HepG2 (cell line): ENCODE data around the gene NDUFAF5. TPM values are rescaled to one million over a fixed set of nuclear protein-coding genes. Genes with fewer than 3 reads are reported as not detected.

ENCODE experiments used
- ATAC-seq: fragments of 200-7000 bp; cut with Tn5 transposase; 3 replicates; pipeline ENCODE4 v1.9.1; 2020; ENCODE audit warnings: mild to moderate bottlenecking, moderate library complexity
- BruUV-seq: library from RNA; stranded (reverse); fragments of 400-500 nt; replicated peaks from 2 replicates; lab custom pipeline; 2021; lab: Mats Ljungman, UMichigan
- CTCF ChIA-PET: fragments of 300-600 bp; formaldehyde crosslinking; extraction: SDS; loops from one replicate; lab custom pipeline; 2021; ENCODE audit warnings: low total read pairs, inconsistent platforms, low intra/inter-chr PET ratio; lab: Yijun Ruan, JAX
- POLR2A ChIA-PET: fragments of 350-600 bp; sonication (Branson Sonifier 250); formaldehyde crosslinking; loops from one replicate; lab custom pipeline; 2020; ENCODE audit warnings: antibody characterized with exemption, inconsistent platforms; lab: Yijun Ruan, JAX
- DNase-seq: peaks from one replicate; pipeline ENCODE4 v3.0.0-alpha.2; 2015; ENCODE audit warnings: low spot score
- FAIRE-seq: peaks from 3 replicates; lab custom pipeline; 2011; peaks lifted over from hg19 to GRCh38; lab: Jason Lieb, UNC
- H2AFZ ChIP-seq: one replicate; pipeline ENCODE4 v1.6.1; 2011; ENCODE audit warnings: low read length, inconsistent platforms
- H3K27ac ChIP-seq: fragments of 300-600 bp; 3 replicates; pipeline ENCODE4 v1.8.0; 2011; ENCODE audit warnings: mixed run types, mild to moderate bottlenecking, mixed read lengths, low read length, inconsistent platforms; ENCODE audit not compliant: insufficient read depth; ENCODE audit errors: extremely low read length
- H3K27me3 ChIP-seq, 2 experiments: fragments of 200-600 bp in 1 of 2; 2 replicates in 1 of 2; 3 replicates in 1 of 2; pipeline versions ENCODE4 v1.6.0 to v1.8.0; 2011; ENCODE audit warnings: low read length in 2 of 2, mild to moderate bottlenecking in 2 of 2, moderate library complexity in 2 of 2, inconsistent platforms in 1 of 2; ENCODE audit not compliant: insufficient read depth in 2 of 2, control insufficient read depth in 1 of 2
- H3K36me3 ChIP-seq, 2 experiments: fragments of 200-600 bp in 1 of 2; replicated peaks in 1 of 2; 2 replicates in 1 of 2; 3 replicates in 1 of 2; pipeline versions ENCODE4 v1.5.1 to v1.8.0; 2011; ENCODE audit warnings: low read length in 2 of 2, inconsistent platforms in 1 of 2; ENCODE audit not compliant: insufficient read depth in 2 of 2, control insufficient read depth in 1 of 2
- H3K4me1 ChIP-seq: 2 replicates; pipeline ENCODE4 v1.5.1; 2012; ENCODE audit warnings: low read length, inconsistent platforms; ENCODE audit not compliant: insufficient read depth
- H3K4me2 ChIP-seq: 2 replicates; pipeline ENCODE4 v1.6.0; 2011; ENCODE audit warnings: low read depth, low read length, inconsistent platforms
- H3K4me3 ChIP-seq, 3 experiments: fragments of 200-600 bp in 1 of 3; sonication (generic), shearing (Covaris generic) in 1 of 3; replicated peaks in 1 of 3; 2 replicates each; pipeline ENCODE4 v1.5.1; 2011 to 2016; ENCODE audit warnings: low read length in 3 of 3, inconsistent platforms in 2 of 3, low read depth in 2 of 3, mild to moderate bottlenecking in 2 of 3, control low read depth in 1 of 3, mixed read lengths in 1 of 3; ENCODE audit not compliant: insufficient read depth in 1 of 3
- H3K79me2 ChIP-seq: one replicate; pipeline ENCODE4 v1.6.1; 2011; ENCODE audit warnings: low read length, inconsistent platforms; ENCODE audit not compliant: insufficient read depth
- H3K9ac ChIP-seq: 2 replicates; pipeline ENCODE4 v1.6.0; 2011; ENCODE audit warnings: mild to moderate bottlenecking, low read depth, low read length, inconsistent platforms; ENCODE audit not compliant: insufficient read depth
- H3K9me3 ChIP-seq: 2 replicates; pipeline ENCODE4 v1.5.1; 2012; ENCODE audit warnings: mild to moderate bottlenecking, low read length
- H4K20me1 ChIP-seq: 2 replicates; pipeline ENCODE4 v1.6.0; 2011; ENCODE audit warnings: inconsistent platforms, mild to moderate bottlenecking, low read length, moderate library complexity; ENCODE audit not compliant: insufficient read depth
- CHD2 ChIP-seq: IDR thresholded peaks from 2 replicates; pipeline ENCODE4 v1.6.1; 2011; ENCODE audit warnings: low read depth, low read length, improper control_type of control experiment
- HOXA9 ChIP-seq: sonication (generic); formaldehyde crosslinking; IDR thresholded peaks from 2 replicates; pipeline ENCODE4 v1.8.1; 2022; ENCODE audit warnings: missing genetic modification reagents, mild to moderate bottlenecking, moderate library complexity, borderline replicate concordance
- KAT2B ChIP-seq: fragments of 150-350 bp; IDR thresholded peaks from 2 replicates; pipeline ENCODE4 v1.6.1; 2014; ENCODE audit warnings: low read depth, low read length, borderline replicate concordance
- KAT8 ChIP-seq: IDR thresholded peaks from 2 replicates; pipeline ENCODE4 v1.6.1; 2016; ENCODE audit warnings: missing genetic modification reagents, missing compliant biosample characterization
- MAZ ChIP-seq, 2 experiments: sonication (generic) in 1 of 2; formaldehyde crosslinking in 1 of 2; IDR thresholded peaks; 2 replicates each; pipeline versions ENCODE4 v1.5.0 to v1.6.1; 2012 to 2020; ENCODE audit warnings: low read depth in 2 of 2, mild to moderate bottlenecking in 2 of 2, borderline replicate concordance in 1 of 2, improper control_type of control experiment in 1 of 2, low read length in 1 of 2, missing genetic modification reagents in 1 of 2, moderate library complexity in 1 of 2
- MZF1 ChIP-seq: sonication (generic); formaldehyde crosslinking; IDR thresholded peaks from 2 replicates; pipeline ENCODE4 v1.8.1; 2023; ENCODE audit warnings: mild to moderate bottlenecking, missing genetic modification reagents, borderline replicate concordance
- NR2F6 ChIP-seq, 2 experiments: IDR thresholded peaks; 2 replicates each; pipeline ENCODE4 v1.6.1; 2016; ENCODE audit warnings: antibody characterized with exemption in 1 of 2, mild to moderate bottlenecking in 1 of 2
- PHF5A ChIP-seq: IDR thresholded peaks from one replicate; pipeline ENCODE4 v1.6.1; 2018; ENCODE audit warnings: low read depth, missing genetic modification reagents; ENCODE audit not compliant: unreplicated experiment
- SOX13 ChIP-seq, 3 experiments: fragments of 450-650 bp in 1 of 3; sonication (generic) in 1 of 3; formaldehyde crosslinking in 1 of 3; IDR thresholded peaks in 2 of 3; conservative IDR thresholded peaks in 1 of 3; 2 replicates each; pipeline versions ENCODE4 v1.5.0 to v1.6.1; 2016 to 2020; ENCODE audit warnings: antibody characterized with exemption in 1 of 3, mild to moderate bottlenecking in 1 of 3, missing compliant biosample characterization in 1 of 3, missing genetic modification reagents in 1 of 3, moderate library complexity in 1 of 3
- ZFY ChIP-seq: sonication (generic); formaldehyde crosslinking; IDR thresholded peaks from 2 replicates; pipeline ENCODE4 v1.4.0; 2020; ENCODE audit warnings: missing genetic modification reagents
- ZFYVE20 ChIP-seq: sonication (generic); formaldehyde crosslinking; IDR thresholded peaks from 2 replicates; pipeline ENCODE4 v1.8.0; 2023; ENCODE audit warnings: low read depth, mild to moderate bottlenecking, moderate library complexity, missing genetic modification reagents, borderline replicate concordance
- ZNF234 ChIP-seq: sonication (generic); formaldehyde crosslinking; conservative IDR thresholded peaks from 2 replicates; pipeline ENCODE4 v1.5.1; 2020; ENCODE audit warnings: mild to moderate bottlenecking, missing genetic modification reagents
- ZNF24 ChIP-seq: fragments of 450-650 bp; IDR thresholded peaks from 2 replicates; pipeline ENCODE4 v1.6.1; 2017; ENCODE audit warnings: antibody characterized with exemption, mild to moderate bottlenecking
- ZNF343 ChIP-seq: sonication (generic); formaldehyde crosslinking; IDR thresholded peaks from 2 replicates; pipeline ENCODE4 v1.4.0; 2020; ENCODE audit warnings: mild to moderate bottlenecking, missing genetic modification reagents
- ZNF567 ChIP-seq: sonication (generic); formaldehyde crosslinking; IDR thresholded peaks from 2 replicates; pipeline ENCODE4 v1.8.1; 2023; ENCODE audit warnings: mild to moderate bottlenecking, missing genetic modification reagents, borderline replicate concordance
- ZNF629 ChIP-seq: sonication (generic); formaldehyde crosslinking; conservative IDR thresholded peaks from 2 replicates; pipeline ENCODE4 v1.5.0; 2020; ENCODE audit warnings: missing genetic modification reagents
- ZNF713 ChIP-seq: sonication (generic); formaldehyde crosslinking; IDR thresholded peaks from 2 replicates; pipeline ENCODE4 v1.4.0; 2020; ENCODE audit warnings: mild to moderate bottlenecking, missing genetic modification reagents
- ZNF776 ChIP-seq: sonication (generic); formaldehyde crosslinking; IDR thresholded peaks from 2 replicates; pipeline ENCODE4 v1.4.0; 2020; ENCODE audit warnings: mild to moderate bottlenecking, missing genetic modification reagents
- ZNF790 ChIP-seq: sonication (generic); formaldehyde crosslinking; IDR thresholded peaks from 2 replicates; pipeline ENCODE4 v1.8.0; 2022; ENCODE audit warnings: missing genetic modification reagents, mild to moderate bottlenecking, borderline replicate concordance
- ZNF792 ChIP-seq: IDR thresholded peaks from 2 replicates; pipeline ENCODE4 v1.6.1; 2016
- WGBS: methylation state at CpG from one replicate; pipeline ENCODE4 v1.1.6; 2017; ENCODE audit warnings: low lambda C conversion rate; 5-methylcytosine and 5-hydroxymethylcytosine counted together
- in situ Hi-C: cut with HindIII; loops from 2 replicates; pipeline ENCODE4 v1.10.0; 2017; ENCODE audit warnings: low pct_unique_long_range_greater_than_20kb; ENCODE audit not compliant: extremely low pct_ligation_motif_present
- intact Hi-C: fragments of 100-400 bp; cut with micrococcal nuclease; formaldehyde crosslinking; loops from one replicate; pipeline ENCODE4 v1.10.0; 2022; ENCODE audit not compliant: unreplicated experiment
- polyA plus RNA-seq, 8 experiments: library from polyadenylated mRNA; depleted of rRNA in 3 of 8; stranded (reverse) in 7 of 8; unstranded in 1 of 8; fragments of >200 nt; fragmentation: Illumina TruSeq in 4 of 8; extraction: Trizol in 4 of 8; gene quantifications; 2 replicates each; pipeline versions ENCODE4 v1.2.1 to v1.2.3, GENCODE V29; 2011 to 2016; ENCODE audit warnings: low read depth in 4 of 8, missing spikeins in 1 of 8, mixed read lengths in 1 of 8; ENCODE audit not compliant: insufficient read depth in 1 of 8
- total RNA-seq, 5 experiments: library from RNA; depleted of rRNA; stranded (reverse); fragments of >200 nt; fragmentation: Illumina TruSeq; extraction: Trizol; gene quantifications; 2 replicates each; pipeline ENCODE4 v1.2.3, GENCODE V29; 2016; ENCODE audit warnings: low read depth in 1 of 5
- TF ChIP-seq, protein P1 (sequence below): sonication (generic); formaldehyde crosslinking; IDR thresholded peaks from 2 replicates; pipeline ENCODE4 v1.4.0; 2020; ENCODE audit warnings: missing genetic modification reagents, borderline replicate concordance
- TF ChIP-seq, protein P2 (sequence below): sonication (generic); formaldehyde crosslinking; IDR thresholded peaks from 2 replicates; pipeline ENCODE4 v1.5.0; 2020; ENCODE audit warnings: mild to moderate bottlenecking, low read depth, missing genetic modification reagents, borderline replicate concordance

NDUFAF5 gene
- total and polyA plus RNA-seq, 2 of the 13 experiments (the other 11 are each of a cell fraction or from before 2014, with no cell fraction given) = 23.1 to 66.7 TPM

DNA sequence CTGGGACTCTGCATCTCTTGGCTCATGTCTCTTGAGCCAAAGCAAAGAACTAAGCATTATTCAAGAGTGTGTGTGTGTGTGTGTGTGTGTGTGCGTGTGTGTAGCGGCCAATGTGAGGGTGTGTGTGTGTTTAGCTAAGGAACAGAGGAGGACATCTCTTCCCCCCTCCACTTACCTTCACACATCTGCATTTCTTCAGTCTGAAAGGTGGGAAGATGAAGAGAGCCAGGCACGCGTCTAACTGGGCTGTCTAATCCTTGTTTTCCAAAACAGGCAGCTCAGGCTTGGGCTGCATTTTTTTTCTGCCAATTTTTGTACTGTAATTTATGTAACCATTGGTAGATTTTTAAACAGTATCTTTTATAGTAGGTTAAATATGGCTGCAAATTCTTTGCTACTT is 59.5 kb downstream of the NDUFAF5 start (continued):
- TF ChIP-seq NR2F6 (IDR thresholded peaks at IDR 0.05) (no peak), NR2F6 (CRISPR knock-in tag; IDR thresholded peaks at IDR 0.05) (no peak), ZFY (no peak), ZNF776 (CRISPR knock-in tag) (no peak), SOX13 (IDR thresholded peaks at IDR 0.05) (no peak), SOX13 (CRISPR knock-in tag; conservative IDR thresholded peaks at IDR 0.05 in 1 of 2, IDR thresholded peaks at IDR 0.05 in 1 of 2) (no peak), CHD2 (no peak), MAZ (IDR thresholded peaks at IDR 0.05; ENCODE audit: borderline replicate concordance, low read depth, low read length) (no peak), MAZ (CRISPR knock-in tag; IDR thresholded peaks at IDR 0.05; ENCODE audit: low read depth) (no peak)

DNA sequence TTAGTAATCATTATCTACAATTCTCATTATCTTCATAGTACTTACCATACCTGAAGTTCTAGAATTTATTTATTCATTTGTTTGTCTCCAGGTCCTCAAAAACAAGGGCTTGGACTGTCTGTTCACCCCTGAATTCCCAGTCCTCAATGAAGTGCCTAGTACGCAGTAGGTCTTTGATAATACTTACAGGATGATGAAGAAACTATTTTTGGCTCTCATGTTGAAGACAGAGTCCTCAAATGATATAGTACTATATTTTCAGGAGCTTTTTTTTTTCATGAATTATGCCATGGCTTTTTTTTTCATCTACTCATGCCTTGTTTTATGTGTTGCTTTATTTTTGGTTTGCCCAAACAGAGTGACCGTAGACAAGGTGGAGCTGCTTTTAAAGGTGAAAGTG is 66.5 kb downstream of the NDUFAF5 start:
- Histone ChIP-seq H3K4me1 (no peaks in the 10 kb centered on the region), H3K79me2 (no peaks in the 10 kb centered on the region), H3K9me3 (no peaks in the 10 kb centered on the region), H4K20me1 (no peaks in the 10 kb centered on the region), H3K9ac (no peak overlapping the region), H3K27ac (no peak overlapping the region), H3K27me3 (peaks cover 2 to 13% of the 10 kb centered on the region in 2 experiments; a peak in 3 of 5 replicates), H3K4me3 (no peak overlapping the region), H3K36me3 (no peaks in the 10 kb centered on the region), H2AFZ (no peak overlapping the region), H3K4me2 (no peak overlapping the region)
- ATAC-seq (no peak), DNase-seq (no peak), FAIRE-seq (no peak)
- no TSS peak for BruUV-seq
- WGBS = 12% methylated on average over 2 of the region's 2 CpGs
- ChIA-PET POLR2A (no interaction called here), CTCF (no interaction called here)
- intact Hi-C loops (no loop called here), in situ Hi-C loops (no loop called here)
- TF ChIP-seq PHF5A (CRISPR knock-in tag) = no peak
- TF ChIP-seq ZNF792 (CRISPR knock-in tag) = no peak
- no peak for TF ChIP-seq KAT2B
- TF ChIP-seq ZNF234 (CRISPR knock-in tag) = no peak
- TF ChIP-seq ZNF343 (CRISPR knock-in tag) = no peak
- TF ChIP-seq KAT8 (CRISPR knock-in tag) = no peak
- TF ChIP-seq ZNF790 = no peak
- TF ChIP-seq ZNF713 (CRISPR knock-in tag) = no peak
- TF ChIP-seq MZF1 = no peak
- TF ChIP-seq, protein P1, sequence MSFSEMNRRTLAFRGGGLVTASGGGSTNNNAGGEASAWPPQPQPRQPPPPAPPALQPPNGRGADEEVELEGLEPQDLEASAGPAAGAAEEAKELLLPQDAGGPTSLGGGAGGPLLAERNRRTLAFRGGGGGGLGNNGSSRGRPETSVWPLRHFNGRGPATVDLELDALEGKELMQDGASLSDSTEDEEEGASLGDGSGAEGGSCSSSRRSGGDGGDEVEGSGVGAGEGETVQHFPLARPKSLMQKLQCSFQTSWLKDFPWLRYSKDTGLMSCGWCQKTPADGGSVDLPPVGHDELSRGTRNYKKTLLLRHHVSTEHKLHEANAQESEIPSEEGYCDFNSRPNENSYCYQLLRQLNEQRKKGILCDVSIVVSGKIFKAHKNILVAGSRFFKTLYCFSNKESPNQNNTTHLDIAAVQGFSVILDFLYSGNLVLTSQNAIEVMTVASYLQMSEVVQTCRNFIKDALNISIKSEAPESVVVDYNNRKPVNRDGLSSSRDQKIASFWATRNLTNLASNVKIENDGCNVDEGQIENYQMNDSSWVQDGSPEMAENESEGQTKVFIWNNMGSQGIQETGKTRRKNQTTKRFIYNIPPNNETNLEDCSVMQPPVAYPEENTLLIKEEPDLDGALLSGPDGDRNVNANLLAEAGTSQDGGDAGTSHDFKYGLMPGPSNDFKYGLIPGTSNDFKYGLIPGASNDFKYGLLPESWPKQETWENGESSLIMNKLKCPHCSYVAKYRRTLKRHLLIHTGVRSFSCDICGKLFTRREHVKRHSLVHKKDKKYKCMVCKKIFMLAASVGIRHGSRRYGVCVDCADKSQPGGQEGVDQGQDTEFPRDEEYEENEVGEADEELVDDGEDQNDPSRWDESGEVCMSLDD = no peak
- no peak for TF ChIP-seq ZNF24
- no peak for TF ChIP-seq ZFYVE20 (CRISPR knock-in tag)
- no peak for TF ChIP-seq ZNF629
- TF ChIP-seq ZNF567 (CRISPR knock-in tag) = no peak
- TF ChIP-seq, protein P2, sequence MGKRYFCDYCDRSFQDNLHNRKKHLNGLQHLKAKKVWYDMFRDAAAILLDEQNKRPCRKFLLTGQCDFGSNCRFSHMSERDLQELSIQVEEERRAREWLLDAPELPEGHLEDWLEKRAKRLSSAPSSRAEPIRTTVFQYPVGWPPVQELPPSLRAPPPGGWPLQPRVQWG (CRISPR knock-in tag) = no peak
- no peak for TF ChIP-seq HOXA9
